Non-pigmented ciliary epithelial cell (primary cell): ENCODE measurements around the gene CSMD2.

Experiments used
- DNase-seq: peaks from one replicate; pipeline ENCODE4 v3.0.0-alpha.2; 2010; ENCODE audit warnings: low read depth

Gene CSMD2

DNA sequence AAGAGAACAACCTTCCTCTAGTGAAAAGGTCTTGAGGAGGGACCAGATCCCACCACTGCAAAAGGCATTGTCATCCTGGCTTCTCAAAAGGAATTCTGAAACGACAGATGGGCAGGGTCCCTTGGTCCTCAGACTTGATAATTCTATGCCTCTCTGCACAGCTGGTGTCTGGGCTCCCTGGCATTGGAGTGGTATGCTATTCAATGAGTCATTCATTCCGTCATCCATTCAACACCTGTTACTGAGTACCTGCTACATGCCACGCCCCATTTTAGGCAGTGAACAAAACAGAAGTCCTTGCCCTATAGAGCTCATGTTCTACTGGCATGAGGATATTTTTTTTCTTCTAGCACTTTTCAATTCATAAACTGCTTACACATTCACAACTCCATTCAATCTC, 347.0 kb downstream of the CSMD2 start:
- DNase-seq, result no peak

DNA sequence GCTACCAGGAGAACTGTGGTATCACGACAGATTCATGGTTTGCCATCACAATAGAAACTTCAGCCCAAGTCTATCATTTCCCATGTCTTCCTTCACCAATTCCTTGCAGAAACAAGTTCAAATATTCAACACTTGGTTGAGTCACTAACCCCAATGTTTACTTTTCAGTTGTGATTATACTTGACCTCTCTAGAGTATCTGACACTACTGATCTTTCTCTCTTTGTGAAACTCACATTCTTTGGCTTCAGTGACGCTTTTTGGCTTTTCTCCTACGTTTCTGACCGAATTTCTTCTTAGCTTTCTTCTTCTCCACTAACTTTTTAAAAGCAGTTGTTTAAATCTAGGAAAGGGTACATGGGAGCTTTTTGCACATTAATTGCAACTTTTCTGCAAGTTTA, 350.0 kb downstream of the CSMD2 start:
- DNase-seq, result peak; percentile 18

DNA sequence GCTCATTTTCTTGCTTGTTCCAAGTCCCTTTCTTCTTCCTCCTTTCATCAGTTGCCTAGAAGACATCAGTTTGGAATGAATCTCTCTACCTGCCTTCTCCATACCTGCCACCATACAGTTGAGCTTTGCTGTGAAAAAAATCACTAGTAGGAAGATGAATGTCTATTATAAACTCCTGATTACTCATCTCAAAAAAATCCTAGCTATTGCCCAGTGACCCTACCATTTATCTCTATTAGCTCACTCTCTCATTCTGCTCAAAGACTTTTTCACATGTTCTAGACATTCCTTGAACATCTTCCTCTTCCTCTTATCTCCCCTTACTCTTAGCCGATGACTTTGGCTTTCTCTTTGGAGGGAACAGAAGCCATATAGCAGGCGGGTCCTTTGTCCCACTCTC, 350.9 kb downstream of the CSMD2 start:
- DNase-seq, result no peak

DNA sequence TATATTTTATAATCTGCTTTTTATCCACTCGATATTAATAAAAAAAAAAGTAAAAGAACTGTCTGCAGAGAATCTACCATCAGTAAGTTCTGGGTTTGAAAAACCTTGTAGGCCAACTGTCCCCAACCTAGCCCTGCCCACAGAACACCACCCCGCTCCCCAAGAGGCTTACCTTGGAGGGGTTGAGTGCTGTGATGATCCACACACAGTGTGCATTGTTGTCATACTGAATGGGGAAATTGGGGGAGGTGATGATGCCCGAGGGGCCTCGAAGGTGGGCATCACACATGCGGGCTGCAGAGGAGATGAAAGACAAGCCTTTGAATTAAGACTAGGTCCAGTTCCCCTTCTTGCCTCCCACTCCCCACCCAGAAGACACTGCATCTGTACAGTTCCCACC, 354.5 kb downstream of the CSMD2 start:
- DNase-seq, result no peak

DNA sequence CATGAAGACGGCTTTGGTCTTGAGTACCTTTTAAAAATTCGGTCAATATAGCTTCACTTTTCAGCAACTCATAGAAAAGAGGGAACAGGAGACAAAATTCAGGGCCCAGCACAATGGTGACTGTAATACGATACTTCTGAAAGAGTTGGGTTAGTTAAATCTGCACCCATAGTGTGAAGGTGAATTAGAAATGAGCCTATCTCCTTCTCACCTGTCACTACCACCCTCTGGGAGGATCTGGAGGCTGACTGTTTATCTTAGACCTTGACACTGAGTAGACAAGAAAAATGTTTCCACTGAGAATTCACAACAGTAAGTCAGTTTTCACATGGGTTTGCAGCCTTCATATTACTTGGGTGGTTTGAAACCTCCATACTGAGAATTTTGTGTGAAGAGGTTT, 359.0 kb downstream of the CSMD2 start:
- no peak for DNase-seq

DNA sequence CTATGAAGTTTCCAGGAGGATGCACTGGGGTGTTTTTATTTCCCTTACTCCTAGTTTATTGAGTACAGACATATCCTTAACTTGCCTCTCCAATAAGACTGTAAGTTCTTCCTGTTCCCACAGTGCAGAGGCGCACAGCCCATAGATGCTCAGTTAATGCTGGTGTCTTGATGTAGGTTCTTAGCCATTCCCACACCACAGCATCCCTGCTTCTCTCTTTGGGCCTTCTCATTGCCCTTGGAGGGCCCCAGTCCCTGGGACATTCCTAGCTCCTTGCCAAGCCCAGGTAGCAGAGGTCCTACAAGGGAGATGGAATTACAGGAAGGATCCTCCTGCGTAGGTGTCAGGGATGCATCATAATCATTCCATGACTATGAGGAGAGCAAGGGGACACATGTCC, 362.8 kb downstream of the CSMD2 start:
- no peak for DNase-seq

DNA sequence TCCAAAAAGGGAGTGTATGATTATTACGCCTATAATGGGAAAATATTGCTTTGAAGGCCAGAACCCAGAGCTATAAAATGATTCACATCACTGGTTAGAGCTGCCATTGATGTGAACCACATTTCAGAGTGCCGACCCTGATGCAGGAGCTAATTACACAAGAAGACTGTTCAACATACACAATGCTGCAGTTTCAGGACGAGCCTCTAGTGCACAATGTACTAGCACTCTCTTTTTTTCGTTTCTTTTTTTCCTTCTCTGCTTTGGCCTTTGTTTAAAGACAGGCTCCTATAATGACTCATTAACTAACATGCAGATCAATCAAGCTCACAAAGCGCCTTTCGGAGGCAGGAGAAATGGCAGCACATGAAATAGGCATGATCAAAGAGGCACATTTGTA, 367.2 kb downstream of the CSMD2 start:
- no peak for DNase-seq

DNA sequence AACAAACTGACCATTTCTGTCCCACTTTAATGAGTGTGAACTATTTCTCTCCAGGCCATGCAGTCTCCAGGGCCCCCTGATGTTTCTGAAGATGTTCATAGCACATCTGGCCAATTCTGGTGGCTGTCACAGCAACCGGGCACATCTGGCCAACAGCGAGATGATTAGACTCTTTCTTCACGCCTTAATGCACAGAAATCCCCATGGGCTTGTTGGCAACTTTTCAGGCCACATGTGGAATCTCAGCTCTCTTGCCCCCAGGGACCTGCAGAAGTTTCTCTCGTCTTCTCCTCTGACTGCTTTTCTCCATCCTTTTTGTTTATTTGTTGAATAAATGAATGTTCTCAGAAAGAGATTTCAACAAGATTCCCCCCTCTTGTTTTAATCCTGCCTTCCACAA, 372.4 kb downstream of the CSMD2 start:
- no peak for DNase-seq

DNA sequence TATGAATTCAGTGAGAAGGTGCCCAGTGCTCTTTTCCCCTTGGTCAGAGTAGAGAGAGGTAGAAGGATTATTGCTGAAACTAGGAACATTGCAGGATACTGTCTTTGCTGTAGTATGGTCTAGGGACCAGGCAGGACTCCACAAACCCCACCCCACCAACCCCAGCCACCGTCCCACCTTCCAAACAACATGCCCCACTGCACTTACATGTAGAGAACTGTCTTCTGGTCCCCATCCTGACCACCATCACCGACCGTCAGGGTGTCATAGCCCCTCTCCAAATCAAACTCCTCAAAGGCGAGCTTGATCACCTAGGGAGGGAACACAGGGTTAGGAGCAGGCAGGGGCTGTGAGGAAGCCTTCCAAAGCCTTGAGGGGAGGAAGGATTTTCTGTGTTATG, 372.8 kb downstream of the CSMD2 start:
- DNase-seq, result no peak

DNA sequence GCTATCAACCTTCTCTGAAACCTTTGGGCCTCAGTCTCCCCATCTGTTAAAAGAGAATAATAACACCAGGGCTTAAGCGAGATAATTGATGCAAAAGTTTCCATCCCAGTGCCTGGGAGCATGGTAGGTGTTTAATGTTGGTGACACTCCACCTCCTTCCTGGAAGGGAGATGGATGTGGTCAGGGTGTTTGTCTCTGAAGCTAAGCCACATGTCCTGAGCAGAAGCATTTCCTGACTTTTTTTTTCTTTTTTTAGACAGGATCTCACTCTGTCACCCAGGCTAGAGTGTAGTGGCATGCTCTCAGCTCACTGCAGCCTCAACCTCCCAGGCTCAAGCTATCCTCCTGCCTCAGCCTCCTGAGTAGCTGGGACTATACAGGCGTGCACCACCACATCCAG, 373.8 kb downstream of the CSMD2 start:
- no peak for DNase-seq

DNA sequence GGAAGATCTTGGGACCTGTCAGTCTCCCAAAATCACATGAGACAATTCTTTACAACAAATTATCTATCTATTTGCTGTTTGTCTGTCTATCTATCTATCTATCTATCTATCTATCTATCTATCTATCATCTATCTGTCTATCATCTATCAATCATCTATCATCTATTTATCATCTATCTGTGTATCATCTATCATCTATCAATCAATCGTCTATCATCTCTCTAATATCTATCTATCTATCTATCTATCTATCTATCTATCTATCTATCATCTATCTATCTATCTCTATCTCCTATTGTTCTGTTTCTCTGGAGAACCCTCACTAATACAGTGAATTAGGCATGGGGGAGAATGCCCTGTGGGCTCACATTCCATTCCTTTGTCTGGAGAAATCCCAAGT, 374.5 kb downstream of the CSMD2 start:
- DNase-seq, result no peak

DNA sequence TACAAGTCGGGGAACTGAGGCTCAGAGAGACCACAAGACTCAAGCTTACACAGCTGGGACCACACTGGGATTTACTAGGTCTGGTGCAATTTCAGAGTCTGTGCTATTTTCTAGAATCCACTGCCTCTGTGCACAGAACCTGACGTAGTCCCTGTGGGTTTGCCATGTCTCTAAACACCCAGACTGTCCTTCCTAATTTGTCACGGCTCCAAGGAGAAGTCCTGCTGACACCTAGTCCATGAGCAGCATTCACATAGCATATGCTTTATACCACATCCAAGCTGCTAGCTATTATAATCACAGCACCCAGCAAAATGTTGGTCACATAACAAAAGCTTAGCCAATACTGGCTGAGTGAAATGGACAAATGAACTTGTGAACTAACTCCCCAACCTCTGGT, 380.2 kb downstream of the CSMD2 start:
- DNase-seq, result no peak

DNA sequence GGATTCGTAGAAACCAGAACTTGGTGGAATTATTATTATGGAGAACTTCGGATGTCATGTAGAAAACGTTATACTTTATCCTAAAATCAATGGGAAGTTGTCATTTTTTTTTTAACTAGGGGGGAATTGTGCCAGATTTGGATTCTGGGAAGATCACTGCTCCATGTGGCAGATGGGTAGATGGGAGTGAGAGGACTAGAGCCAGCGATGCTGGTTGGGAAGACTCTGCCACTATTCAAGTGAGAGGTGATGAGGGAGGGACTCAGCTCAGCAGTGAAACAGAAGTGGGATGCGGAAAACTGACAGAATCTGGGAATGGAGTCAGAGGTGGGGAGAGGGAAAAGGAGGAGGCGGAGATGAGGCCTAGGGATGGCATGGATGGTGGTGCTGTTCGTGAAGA, 382.3 kb downstream of the CSMD2 start:
- DNase-seq, result no peak

DNA sequence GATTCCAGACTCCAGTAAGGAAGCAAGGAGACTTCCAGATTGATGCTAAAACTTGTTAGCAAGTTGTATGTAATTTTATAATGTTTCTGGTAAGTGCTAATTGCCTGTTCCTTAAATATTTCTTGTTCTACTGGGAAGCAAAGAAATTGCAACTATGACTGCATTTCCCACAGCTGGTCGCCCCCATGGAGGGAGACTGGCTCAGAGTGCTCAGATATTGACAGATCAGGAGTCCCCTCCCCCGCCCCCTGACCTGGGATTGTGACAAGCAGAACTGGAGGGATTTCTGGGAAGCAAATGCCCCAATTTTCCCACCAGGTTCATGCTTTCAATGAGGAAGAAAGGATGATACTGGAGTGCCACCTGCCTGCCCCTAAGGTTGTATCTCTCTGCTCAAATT, 383.4 kb downstream of the CSMD2 start:
- DNase-seq, result no peak

DNA sequence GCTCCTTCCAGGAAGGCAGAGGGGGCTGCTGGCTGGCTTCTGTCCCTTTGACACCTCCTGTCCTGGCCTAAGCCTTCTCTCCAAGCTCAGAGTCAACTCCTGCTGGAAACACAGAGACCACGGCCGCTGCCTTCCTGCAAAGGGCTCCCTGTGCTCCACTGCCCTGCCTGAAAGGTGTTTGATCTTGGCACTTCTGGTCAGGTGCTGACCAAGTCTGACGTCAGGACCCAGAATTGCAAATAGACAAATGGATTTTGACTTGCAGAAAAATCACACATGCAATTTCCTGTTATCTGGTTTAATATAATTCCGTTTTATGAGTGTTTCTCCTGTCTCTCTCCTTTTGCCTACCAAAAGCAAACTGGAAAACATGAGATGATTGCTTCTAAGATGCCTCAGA, 387.7 kb downstream of the CSMD2 start:
- DNase-seq, result no peak

DNA sequence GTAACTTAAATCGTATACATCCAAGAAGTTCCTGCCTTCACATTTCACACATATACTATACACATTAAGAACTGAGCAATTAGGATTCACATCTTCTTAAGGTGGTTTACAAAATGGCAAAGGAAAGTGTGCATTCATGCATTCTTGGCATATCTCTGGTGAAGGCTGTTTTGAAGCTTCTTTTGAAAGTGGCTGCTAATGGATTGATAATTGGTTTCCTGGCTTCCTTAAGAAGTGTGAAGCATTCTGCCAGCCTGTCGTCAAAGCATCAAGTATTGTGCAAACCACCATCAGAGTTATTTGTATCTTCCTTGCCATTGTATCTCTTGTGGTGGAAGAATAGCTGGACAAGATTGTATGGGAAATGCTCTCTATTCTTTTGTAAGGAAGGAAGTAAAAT, 396.2 kb downstream of the CSMD2 start:
- DNase-seq, result no peak

DNA sequence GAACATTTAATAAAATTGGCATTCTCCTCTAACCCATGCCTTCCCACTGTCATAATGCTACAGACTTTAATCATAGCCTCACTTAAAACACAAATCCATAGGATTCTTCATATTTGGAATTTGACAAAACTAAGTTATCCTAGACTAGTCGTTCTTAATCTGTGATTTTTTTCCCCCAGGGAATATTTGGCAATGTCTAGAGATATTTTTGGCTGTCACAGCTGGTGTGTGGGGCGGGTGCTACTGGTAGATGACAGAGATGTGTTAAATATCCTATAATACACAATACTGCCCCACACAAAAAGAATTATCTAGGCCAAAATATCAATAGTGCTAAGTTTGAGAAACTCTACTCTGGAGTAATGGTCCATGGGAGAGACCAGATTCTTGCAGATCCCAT, 396.9 kb downstream of the CSMD2 start:
- no peak for DNase-seq

DNA sequence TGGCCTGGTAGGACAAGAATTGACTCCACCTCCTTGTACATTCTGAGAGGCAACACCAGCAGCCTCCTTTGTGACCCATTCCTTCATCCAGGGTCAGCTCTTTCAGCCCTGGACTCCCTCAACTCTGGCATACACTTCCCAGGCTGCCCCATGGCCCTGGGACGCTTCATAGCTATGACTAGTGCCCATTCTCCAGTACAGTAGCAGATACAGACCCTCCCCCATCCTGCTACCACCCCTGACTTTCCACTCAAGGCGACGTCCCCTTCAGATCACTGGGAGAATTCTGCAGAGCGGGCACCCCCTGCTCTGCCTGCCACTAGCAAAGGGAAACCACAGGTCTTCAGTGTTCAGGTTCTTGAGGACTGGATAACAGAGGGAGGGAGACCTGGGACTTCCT, 400.9 kb downstream of the CSMD2 start:
- no peak for DNase-seq

DNA sequence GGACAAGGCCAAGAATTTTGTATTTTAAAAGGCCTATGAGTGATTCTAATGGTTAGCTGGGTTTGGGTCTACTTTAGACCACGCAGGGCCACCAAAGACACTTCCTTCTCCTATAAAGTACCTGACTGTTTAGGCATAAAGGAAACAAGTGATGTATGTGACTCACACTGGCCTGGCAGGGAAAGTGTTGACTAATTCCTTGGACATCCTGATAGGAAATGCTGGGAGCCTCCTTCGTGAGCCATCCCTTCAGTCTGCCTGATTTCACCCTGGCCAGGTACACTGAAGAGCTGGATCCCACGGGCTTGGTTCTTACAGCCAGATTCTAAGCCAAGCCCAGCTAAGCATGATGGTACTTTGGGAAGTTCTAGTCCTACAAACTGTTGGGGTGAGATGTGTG, 401.6 kb downstream of the CSMD2 start:
- DNase-seq, result peak; percentile 5

DNA sequence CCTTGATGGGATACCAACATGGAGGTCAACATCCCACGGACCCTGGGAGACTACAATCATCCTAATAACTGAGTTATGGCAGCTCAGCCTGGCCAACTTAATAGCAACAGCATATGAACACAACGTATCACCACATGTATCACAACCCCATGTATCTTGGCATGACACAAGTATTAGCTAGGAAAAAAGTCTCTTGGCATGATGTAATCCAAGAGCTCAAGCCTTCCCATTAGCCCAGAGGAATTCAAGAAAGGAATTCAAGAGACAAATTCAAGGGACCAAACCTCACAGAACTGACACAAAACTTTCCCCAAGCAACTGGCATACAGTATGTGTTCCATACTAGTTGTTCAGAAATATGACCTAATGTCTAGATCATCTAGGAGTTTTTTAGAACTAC, 402.1 kb downstream of the CSMD2 start:
- DNase-seq, result no peak

DNA sequence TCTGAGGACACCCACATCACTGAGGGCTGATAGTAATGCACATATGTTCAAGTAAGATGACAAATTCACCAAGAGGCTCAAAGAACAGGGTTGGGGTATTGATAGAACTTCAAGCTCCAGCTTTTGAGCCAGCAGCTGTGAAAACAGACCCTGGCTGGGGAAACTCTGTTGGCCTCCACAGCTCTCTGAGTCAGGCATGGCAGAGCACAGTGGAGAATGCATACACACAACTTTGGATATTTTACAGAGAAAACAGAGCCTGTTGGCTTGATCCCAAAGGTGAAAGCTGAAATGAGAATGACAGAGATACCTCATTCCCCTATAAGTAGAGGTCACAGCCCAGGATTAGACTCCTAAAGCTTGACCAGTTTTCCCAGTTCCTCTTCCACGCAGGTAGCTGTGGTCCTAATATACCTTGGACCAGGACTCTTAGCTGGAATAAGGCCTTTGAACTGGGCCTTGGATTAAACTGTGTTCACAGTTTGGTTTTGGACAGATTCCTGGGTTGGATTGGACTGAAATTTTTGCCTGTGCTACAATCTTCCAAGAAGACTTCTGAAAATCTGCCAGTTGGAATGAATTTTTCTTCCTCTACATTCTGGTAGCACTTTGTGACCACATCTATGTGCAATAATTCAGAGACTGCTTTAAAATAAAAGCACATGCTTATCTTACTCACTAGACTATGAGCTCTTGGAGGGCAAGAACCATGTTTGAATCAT, 402.8 kb downstream of the CSMD2 start:
- no peak for DNase-seq

DNA sequence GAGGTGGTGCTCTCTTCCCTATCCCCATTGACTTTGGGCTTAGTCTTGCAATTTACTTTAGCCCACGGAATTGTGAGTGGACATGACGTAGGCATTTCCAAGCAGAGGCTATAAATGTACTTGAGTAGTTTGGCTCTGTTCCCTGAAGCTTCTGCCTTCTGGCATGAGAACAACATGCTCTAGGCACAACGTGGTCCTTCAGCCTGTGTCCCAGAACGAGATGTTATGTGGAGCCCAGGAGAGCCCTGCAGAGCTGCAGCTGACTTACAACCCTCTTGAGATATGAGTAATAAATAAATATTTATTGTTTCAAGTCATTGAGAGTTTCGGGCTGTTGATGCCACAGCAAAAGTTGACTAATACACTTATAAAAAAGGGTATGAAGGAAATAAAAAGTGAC, 406.3 kb downstream of the CSMD2 start:
- DNase-seq, result no peak

DNA sequence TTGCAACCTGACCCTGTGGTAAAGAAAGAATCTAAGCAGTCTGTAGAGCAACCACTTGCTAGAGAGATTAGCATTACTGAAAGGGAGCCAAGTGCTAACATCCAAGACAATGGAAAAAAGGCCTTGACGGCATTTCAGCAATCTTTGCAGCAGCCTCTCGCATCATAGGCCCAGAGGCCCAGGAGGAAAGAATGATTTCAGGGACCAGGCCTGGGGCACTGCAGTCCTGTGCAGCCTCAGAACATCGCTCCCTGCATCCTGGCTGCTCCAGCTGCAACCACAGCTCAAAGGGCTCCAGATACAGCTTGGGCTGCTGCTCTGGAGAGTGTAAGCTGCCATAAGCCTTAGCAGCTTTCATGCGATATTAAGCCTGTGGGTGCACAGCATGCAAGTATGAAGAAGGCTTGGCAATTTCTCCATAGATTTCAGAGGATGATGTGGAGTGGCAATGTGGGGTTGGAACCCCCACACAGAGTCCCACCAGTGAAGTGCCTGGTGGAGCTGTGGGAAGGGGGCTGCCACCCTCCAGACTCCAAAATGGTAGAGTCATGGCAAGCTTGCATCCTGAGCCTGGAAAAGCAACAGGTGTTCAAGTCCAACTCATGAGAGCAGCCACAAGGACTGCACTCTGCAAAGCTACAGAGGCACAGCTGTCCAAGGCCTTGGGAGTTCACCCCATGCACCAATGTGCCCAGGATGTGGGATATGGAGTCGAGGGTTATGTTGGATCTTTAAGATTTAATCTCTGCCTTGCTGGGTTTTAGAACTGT, 411.8 kb downstream of the CSMD2 start:
- no peak for DNase-seq

DNA sequence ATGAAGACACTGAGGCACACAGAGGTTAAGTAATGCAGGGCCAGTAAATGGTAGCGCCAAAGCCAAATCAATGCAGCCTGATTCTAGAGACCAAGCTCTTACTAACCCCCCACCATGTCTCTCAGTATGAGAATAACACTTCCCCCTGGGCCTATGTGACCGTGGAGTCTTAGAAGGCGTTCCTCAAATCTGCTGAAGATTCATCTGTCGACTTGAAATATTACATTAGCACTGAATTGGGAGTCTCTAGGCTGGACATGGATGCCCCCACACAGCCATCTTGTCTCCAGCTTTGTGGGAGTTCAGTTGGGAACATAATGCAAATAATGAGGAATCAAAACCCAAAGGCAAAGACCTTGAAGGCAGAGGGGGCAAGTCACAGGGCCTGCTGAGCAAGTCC, 419.1 kb downstream of the CSMD2 start:
- no peak for DNase-seq
